ENCODE results near the gene C11orf71.

C11orf71 gene

DNA sequence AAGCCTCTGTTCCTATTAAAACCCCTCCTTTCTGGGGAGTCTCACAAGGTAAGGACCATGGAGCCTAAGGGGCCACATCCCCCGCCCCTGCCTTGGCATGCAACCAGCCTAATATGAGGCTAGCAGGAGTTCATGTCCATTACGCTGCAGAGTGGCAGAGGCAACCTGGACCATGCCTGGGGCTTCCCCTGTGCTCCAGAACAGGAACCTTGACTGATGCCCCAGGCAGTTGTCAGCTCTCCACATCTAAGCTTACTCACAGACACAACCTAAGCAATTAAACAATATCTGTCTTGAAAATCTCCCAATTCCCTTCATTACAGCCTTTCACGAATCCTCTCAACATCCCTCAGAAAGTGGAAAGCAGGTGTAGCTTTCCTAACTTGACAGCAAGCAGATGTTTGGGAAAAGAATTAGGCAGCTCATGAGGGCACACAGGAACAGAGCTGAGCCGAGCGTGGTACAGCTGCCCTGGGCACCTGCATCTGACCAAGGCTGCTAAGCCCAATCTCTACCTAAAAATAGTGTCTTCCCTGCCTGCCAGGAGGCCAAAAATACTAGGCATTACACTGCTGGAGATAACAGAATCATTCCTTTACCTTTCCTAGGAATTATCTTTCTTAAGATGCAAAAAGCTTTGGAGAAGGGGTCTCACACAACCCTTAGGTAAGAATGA, 20.8 kb downstream of the C11orf71 start:
- no peak overlapping the region for H3K4me3 ChIP-seq (ENCODE audit: low read length in 2 of 2)
- no peaks in the 10 kb centered on the region for H3K4me1 ChIP-seq (ENCODE audit: control insufficient read depth, insufficient read depth, low read length)
- no peak overlapping the region for H3K27ac ChIP-seq (ENCODE audit: low read length)
- H3K36me3 ChIP-seq (ENCODE audit: control insufficient read depth in 2 of 2, insufficient read depth in 2 of 2, low read length in 2 of 2), result no peaks in the 10 kb centered on the region
- H3K9ac ChIP-seq (ENCODE audit: low read length in 2 of 2), result no peak overlapping the region
- H3K27me3 ChIP-seq (ENCODE audit: control insufficient read depth in 1 of 2, insufficient read depth in 2 of 2, low read length in 2 of 2), result no peaks in the 10 kb centered on the region
- peaks cover 0 to 3% of the 10 kb centered on the region in 2 donors for H3K9me3 ChIP-seq (ENCODE audit: control insufficient read depth in 2 of 2, low read length in 2 of 2)

DNA sequence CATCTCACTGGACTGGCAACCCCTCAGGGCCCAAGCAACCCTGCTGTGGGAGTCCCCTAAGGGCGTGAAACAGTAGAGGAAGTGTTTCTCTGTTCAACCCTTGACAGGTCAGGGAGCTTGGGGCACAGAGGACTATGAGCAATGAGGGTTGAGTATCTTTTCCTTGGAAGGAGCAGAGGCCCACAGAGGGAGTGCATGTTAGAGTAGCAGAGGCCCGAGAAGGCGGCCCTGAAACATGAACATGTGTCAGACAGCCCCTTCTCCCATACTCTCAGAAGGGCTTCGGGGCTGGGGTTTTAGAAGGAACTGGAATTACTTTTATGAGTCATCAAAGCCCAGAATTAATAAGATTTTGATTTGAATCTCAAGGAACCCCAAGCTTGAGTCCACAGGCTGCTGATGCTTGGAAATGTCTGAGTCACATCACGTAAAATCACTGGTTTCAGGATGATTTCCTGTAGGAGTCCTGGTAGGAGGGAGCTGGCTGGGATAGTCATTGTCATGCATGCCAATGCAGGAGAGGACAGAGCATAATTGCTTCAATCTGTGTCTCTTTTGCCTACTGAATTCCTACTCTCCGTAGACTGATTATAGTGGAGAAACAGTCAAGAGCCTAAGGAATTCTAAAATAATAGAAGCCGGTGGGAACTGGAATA, 22.6 kb downstream of the C11orf71 start:
- H3K4me3 ChIP-seq (ENCODE audit: low read length in 2 of 2), result no peak overlapping the region
- H3K27ac ChIP-seq (ENCODE audit: low read length), result no peak overlapping the region
- no peak overlapping the region for H3K9ac ChIP-seq (ENCODE audit: low read length in 2 of 2)
- no peaks in the 10 kb centered on the region for H3K27me3 ChIP-seq (ENCODE audit: control insufficient read depth in 1 of 2, insufficient read depth in 2 of 2, low read length in 2 of 2)
- no peaks in the 10 kb centered on the region for H3K36me3 ChIP-seq (ENCODE audit: control insufficient read depth in 2 of 2, insufficient read depth in 2 of 2, low read length in 2 of 2)
- H3K4me1 ChIP-seq (ENCODE audit: control insufficient read depth, insufficient read depth, low read length), result no peaks in the 10 kb centered on the region
- peaks cover 0 to 3% of the 10 kb centered on the region in 2 donors for H3K9me3 ChIP-seq (ENCODE audit: control insufficient read depth in 2 of 2, low read length in 2 of 2)

DNA sequence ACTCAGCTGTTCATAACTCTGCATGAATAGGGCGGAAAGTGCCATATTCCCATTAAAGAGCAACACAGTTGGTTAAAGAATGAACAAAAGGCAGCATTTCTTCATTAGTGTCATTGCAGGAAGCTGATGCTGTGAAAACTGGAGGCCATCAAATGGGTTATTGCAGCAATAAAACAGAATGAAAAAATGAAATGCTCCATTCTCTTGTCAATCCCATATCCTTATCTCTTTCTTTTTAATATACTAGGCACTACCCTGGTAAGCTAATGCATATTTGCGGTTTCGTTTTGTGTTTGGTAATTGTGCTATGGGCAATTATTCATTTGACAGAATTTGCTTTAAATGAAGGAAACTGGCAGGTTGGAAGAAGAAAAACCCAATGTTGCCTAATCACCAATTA, 25.3 kb downstream of the C11orf71 start:
- H3K4me1 ChIP-seq (ENCODE audit: control insufficient read depth, insufficient read depth, low read length), result no peaks in the 10 kb centered on the region
- H3K27me3 ChIP-seq (ENCODE audit: control insufficient read depth in 1 of 2, insufficient read depth in 2 of 2, low read length in 2 of 2), result no peaks in the 10 kb centered on the region
- H3K4me3 ChIP-seq (ENCODE audit: low read length in 2 of 2), result no peak overlapping the region
- no peaks in the 10 kb centered on the region for H3K36me3 ChIP-seq (ENCODE audit: control insufficient read depth in 2 of 2, insufficient read depth in 2 of 2, low read length in 2 of 2)
- H3K9ac ChIP-seq (ENCODE audit: low read length in 2 of 2), result no peak overlapping the region
- no peak overlapping the region for H3K27ac ChIP-seq (ENCODE audit: low read length)
- H3K9me3 ChIP-seq (ENCODE audit: control insufficient read depth in 2 of 2, low read length in 2 of 2), result no peaks in the 10 kb centered on the region

DNA sequence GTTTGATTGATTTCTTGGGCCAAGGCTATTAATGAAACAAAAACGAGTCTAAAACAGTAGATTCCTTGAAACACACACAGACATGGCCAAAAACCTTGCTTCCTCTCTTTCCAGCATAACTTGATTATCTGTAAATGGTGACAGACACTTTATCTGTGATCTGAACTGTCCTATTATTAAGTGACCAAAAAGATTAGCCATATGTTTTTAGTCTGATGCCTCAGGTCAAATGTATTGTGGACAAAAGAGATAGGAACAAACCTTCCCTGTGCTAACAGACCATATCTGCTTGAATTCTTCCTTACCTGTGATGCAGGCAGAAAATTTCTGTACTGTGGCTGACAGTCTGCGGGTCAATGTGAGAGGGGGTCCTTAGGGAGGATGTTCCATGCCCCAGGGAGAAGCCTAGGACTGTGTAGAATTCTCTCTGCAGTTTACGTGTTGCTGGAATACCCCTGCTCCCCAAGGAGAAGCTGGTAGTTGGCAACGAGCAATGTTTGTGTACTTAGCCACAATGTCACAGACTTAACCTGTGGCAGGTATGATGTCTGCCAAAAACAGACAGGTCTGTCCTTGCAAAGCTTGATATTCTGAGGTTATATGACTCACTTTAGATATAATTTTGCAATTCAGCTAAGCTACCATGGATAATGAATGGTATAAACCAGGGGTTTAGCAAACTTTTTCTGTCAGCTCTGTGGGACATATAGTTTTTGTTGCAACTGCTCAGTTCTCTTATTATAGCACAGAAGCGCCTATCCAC, 31.2 kb downstream of the C11orf71 start:
- Histone ChIP-seq H3K9ac (ENCODE audit: low read length in 2 of 2) (no peak overlapping the region), H3K4me1 (ENCODE audit: control insufficient read depth, insufficient read depth, low read length) (no peaks in the 10 kb centered on the region), H3K4me3 (ENCODE audit: low read length in 2 of 2) (no peak overlapping the region), H3K36me3 (ENCODE audit: control insufficient read depth in 2 of 2, insufficient read depth in 2 of 2, low read length in 2 of 2) (no peaks in the 10 kb centered on the region), H3K27ac (ENCODE audit: low read length) (no peak overlapping the region), H3K27me3 (ENCODE audit: control insufficient read depth in 1 of 2, insufficient read depth in 2 of 2, low read length in 2 of 2) (peaks cover 0 to 2% of the 10 kb centered on the region in 2 donors), H3K9me3 (ENCODE audit: control insufficient read depth in 2 of 2, low read length in 2 of 2) (no peaks in the 10 kb centered on the region)

- H3K4me1 ChIP-seq (ENCODE audit: control insufficient read depth, insufficient read depth, low read length), result no peaks in the 10 kb centered on the region
- H3K27ac ChIP-seq (ENCODE audit: low read length), result no peak overlapping the region
- H3K9ac ChIP-seq (ENCODE audit: low read length in 2 of 2), result no peak overlapping the region
- no peaks in the 10 kb centered on the region for H3K9me3 ChIP-seq (ENCODE audit: control insufficient read depth in 2 of 2, low read length in 2 of 2)
- H3K36me3 ChIP-seq (ENCODE audit: control insufficient read depth in 2 of 2, insufficient read depth in 2 of 2, low read length in 2 of 2), result no peaks in the 10 kb centered on the region
- H3K27me3 ChIP-seq (ENCODE audit: control insufficient read depth in 1 of 2, insufficient read depth in 2 of 2, low read length in 2 of 2), result peaks cover 0 to 2% of the 10 kb centered on the region in 2 donors
- no peak overlapping the region for H3K4me3 ChIP-seq (ENCODE audit: low read length in 2 of 2)
Observed at GRCh38 chr11:114367244-114367957, 32.9 kb downstream of the C11orf71 start.

DNA sequence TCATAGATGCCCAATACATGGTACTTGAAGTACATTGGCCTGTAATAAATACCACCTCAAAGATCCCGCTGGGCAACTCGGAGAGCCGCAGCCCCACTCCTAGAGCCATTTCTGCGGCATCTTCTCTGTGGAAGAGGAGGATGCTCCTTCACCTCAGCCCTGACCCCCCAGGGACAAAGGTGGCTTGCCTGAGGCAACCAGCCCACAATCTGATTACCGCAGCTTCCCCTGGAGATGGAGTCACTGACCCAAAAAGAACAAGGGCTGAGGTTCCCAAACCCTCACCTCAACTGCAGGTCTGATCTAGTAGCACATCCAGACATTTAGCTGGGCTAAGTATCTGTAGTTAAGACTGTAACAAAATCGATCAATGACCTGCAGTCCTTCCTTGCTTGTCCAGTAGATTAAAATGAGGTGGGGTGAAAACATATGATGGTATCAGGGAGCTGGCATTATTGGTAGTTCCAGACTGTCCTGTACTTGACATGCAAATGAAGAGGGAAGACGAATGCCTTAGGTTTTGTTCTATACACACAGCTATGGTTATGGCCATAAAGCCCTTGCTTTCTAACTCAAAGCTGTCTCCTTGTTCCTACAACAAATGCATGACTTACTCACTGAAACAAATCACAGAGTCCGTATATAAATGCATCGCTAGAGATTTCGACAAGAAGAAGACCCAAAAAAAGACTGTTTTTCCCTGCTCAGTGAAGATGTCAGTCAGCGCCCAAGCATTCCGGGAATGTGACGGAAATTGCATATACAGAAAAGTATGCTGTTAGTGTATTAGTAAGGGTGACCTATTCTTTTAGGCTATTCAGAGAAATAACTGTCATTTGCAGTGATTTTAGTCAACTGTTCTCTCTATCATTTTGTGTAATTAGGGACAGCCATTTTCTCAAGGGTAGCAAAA, 33.7 kb downstream of the C11orf71 start:
- Histone ChIP-seq H3K27ac (ENCODE audit: low read length) (no peak overlapping the region), H3K27me3 (ENCODE audit: control insufficient read depth in 1 of 2, insufficient read depth in 2 of 2, low read length in 2 of 2) (peaks cover 0 to 2% of the 10 kb centered on the region in 2 donors)

DNA sequence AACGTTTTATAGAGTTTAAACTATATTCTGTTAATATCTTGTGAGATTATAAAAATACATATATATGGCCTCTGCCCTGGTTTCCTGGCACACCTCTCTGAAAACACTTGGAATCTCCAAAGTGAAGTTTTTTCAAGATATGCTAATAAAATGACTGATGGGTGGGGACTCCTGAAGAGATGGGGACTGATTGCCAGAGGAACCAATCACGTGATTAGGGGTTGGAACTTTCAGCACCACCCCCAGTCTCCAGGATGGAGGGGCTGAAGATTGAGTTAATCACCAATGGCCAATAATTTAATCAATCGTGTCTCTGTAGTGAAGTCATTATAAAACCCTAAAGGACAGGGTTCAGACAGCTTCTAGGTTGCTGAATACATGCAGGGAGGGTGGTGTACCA, 37.4 kb downstream of the C11orf71 start:
- H3K4me3 ChIP-seq (ENCODE audit: low read length in 2 of 2), result no peak overlapping the region
- H3K36me3 ChIP-seq (ENCODE audit: control insufficient read depth in 2 of 2, insufficient read depth in 2 of 2, low read length in 2 of 2), result no peaks in the 10 kb centered on the region
- no peaks in the 10 kb centered on the region for H3K4me1 ChIP-seq (ENCODE audit: control insufficient read depth, insufficient read depth, low read length)
- H3K9me3 ChIP-seq (ENCODE audit: control insufficient read depth in 2 of 2, low read length in 2 of 2), result no peaks in the 10 kb centered on the region
- peaks cover 0 to 2% of the 10 kb centered on the region in 2 donors for H3K27me3 ChIP-seq (ENCODE audit: control insufficient read depth in 1 of 2, insufficient read depth in 2 of 2, low read length in 2 of 2)
- H3K9ac ChIP-seq (ENCODE audit: low read length in 2 of 2), result no peak overlapping the region
- no peak overlapping the region for H3K27ac ChIP-seq (ENCODE audit: low read length)

More for the DNA sequence above, 33.7 kb downstream of the C11orf71 start:
- Histone ChIP-seq H3K9ac (ENCODE audit: low read length in 2 of 2) (no peak overlapping the region), H3K4me1 (ENCODE audit: control insufficient read depth, insufficient read depth, low read length) (no peaks in the 10 kb centered on the region), H3K4me3 (ENCODE audit: low read length in 2 of 2) (no peak overlapping the region), H3K9me3 (ENCODE audit: control insufficient read depth in 2 of 2, low read length in 2 of 2) (no peaks in the 10 kb centered on the region), H3K36me3 (ENCODE audit: control insufficient read depth in 2 of 2, insufficient read depth in 2 of 2, low read length in 2 of 2) (no peaks in the 10 kb centered on the region)

DNA sequence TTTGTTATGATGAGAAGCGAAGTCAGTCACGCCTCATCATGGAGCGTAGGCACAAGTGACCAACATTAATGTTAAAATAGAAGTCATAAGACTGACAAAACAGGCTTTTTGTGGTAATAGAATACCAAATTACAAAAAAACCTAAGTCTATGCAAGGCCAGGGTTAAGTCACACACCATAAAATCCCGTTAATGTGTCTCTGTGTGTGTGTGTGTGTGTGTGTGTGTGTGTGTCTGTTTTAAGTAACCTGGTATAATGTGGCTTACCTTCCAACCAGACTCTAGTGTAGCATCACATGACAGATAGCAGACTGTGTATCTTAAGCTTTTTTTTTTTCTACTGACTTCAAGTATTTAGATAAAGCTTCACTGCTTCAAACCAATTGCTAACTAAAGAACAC, 38.0 kb downstream of the C11orf71 start:
- no peak overlapping the region for H3K9ac ChIP-seq (ENCODE audit: low read length in 2 of 2)
- no peaks in the 10 kb centered on the region for H3K9me3 ChIP-seq (ENCODE audit: control insufficient read depth in 2 of 2, low read length in 2 of 2)
- no peak overlapping the region for H3K27ac ChIP-seq (ENCODE audit: low read length)
- H3K4me3 ChIP-seq (ENCODE audit: low read length in 2 of 2), result no peak overlapping the region
- H3K36me3 ChIP-seq (ENCODE audit: control insufficient read depth in 2 of 2, insufficient read depth in 2 of 2, low read length in 2 of 2), result no peaks in the 10 kb centered on the region
- H3K27me3 ChIP-seq (ENCODE audit: control insufficient read depth in 1 of 2, insufficient read depth in 2 of 2, low read length in 2 of 2), result no peaks in the 10 kb centered on the region
- no peaks in the 10 kb centered on the region for H3K4me1 ChIP-seq (ENCODE audit: control insufficient read depth, insufficient read depth, low read length)

GRCh38 chr11:114359342-114359741, 41.0 kb downstream of the C11orf71 start:
- Histone ChIP-seq H3K4me1 (ENCODE audit: control insufficient read depth, insufficient read depth, low read length) (no peaks in the 10 kb centered on the region), H3K36me3 (ENCODE audit: control insufficient read depth in 2 of 2, insufficient read depth in 2 of 2, low read length in 2 of 2) (no peaks in the 10 kb centered on the region), H3K27me3 (ENCODE audit: control insufficient read depth in 1 of 2, insufficient read depth in 2 of 2, low read length in 2 of 2) (no peaks in the 10 kb centered on the region)

GRCh38 chr11:114358716-114359115, 41.6 kb downstream of the C11orf71 start:
- Histone ChIP-seq H3K9me3 (ENCODE audit: control insufficient read depth in 2 of 2, low read length in 2 of 2) (no peaks in the 10 kb centered on the region), H3K4me1 (ENCODE audit: control insufficient read depth, insufficient read depth, low read length) (no peaks in the 10 kb centered on the region), H3K27ac (ENCODE audit: low read length) (no peak overlapping the region), H3K27me3 (ENCODE audit: control insufficient read depth in 1 of 2, insufficient read depth in 2 of 2, low read length in 2 of 2) (no peaks in the 10 kb centered on the region), H3K9ac (ENCODE audit: low read length in 2 of 2) (no peak overlapping the region), H3K36me3 (ENCODE audit: control insufficient read depth in 2 of 2, insufficient read depth in 2 of 2, low read length in 2 of 2) (no peaks in the 10 kb centered on the region), H3K4me3 (ENCODE audit: low read length in 2 of 2) (no peak overlapping the region)

More at GRCh38 chr11:114359342-114359741, 41.0 kb downstream of the C11orf71 start:
- no peak overlapping the region for H3K9ac ChIP-seq (ENCODE audit: low read length in 2 of 2)
- H3K27ac ChIP-seq (ENCODE audit: low read length), result no peak overlapping the region
- H3K9me3 ChIP-seq (ENCODE audit: control insufficient read depth in 2 of 2, low read length in 2 of 2), result no peaks in the 10 kb centered on the region
- H3K4me3 ChIP-seq (ENCODE audit: low read length in 2 of 2), result no peak overlapping the region
